ENCODE measurements around the gene USP2. TPM values are rescaled to one million over a fixed set of nuclear protein-coding genes. Genes with fewer than 3 reads are reported as not detected.

USP2 gene
- total and polyA plus RNA-seq, 2 of the 4 experiments (the other 2 are of a cell fraction) = 0.18 to 0.79 TPM

DNA sequence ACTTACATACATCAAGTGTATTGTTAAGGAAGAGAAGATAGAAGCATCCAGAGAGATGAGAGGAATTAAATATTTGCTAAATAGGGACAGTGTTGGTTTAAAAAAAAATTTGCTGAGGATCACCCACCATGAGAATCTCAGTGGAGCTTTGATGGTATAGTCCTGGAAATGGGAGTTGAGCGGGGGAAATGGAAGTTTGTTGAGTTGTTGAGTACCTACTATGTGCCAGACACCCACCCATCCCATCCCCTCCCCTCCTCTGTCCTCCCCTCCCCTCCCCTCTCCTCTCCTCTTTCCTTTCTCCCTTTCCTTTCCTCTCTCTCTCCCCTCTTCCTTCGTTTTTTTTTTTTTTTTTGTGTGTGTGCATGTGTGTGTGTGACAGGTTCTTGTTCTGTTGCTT, 30.3 kb downstream of the USP2 start:
- Histone ChIP-seq H3K27me3 (ENCODE audit: control insufficient read depth, insufficient read depth, low read length) (peaks cover 32% of the 10 kb centered on the region), H3K9ac (ENCODE audit: low read depth, low read length) (no peak overlapping the region), H3K23ac (ENCODE audit: low read depth, low read length) (no peak overlapping the region), H4K8ac (ENCODE audit: low read depth in 2 of 2, low read length in 2 of 2) (no peak overlapping the region), H3K18ac (ENCODE audit: low read depth, low read length) (no peak overlapping the region), H2BK15ac (ENCODE audit: low read depth, low read length) (no peak overlapping the region), H2BK5ac (ENCODE audit: low read depth, low read length, poor library complexity, severe bottlenecking) (no peak overlapping the region), H3K4me1 (ENCODE audit: control insufficient read depth, insufficient read depth, low read length) (no peaks in the 10 kb centered on the region), H3K4ac (ENCODE audit: low read depth, low read length) (no peak overlapping the region), H2BK120ac (ENCODE audit: low read depth, low read length) (no peak overlapping the region), H3K14ac (replicated peaks; ENCODE audit: low read depth, low read length) (no peak overlapping the region), H2BK20ac (ENCODE audit: low read depth, low read length) (no peak overlapping the region), H3K4me2 (ENCODE audit: low read depth, low read length) (no peak overlapping the region), H3K27ac (ENCODE audit: insufficient read depth, low read length) (no peak overlapping the region), H4K5ac (ENCODE audit: low read depth, low read length) (no peak overlapping the region), H2AK9ac (replicated peaks; ENCODE audit: low read depth, low read length, poor library complexity) (no peak overlapping the region), H4K20me1 (ENCODE audit: insufficient read depth, low read length) (no peaks in the 10 kb centered on the region), H4K91ac (ENCODE audit: insufficient read depth, low read depth, low read length) (no peak overlapping the region), H3K9me3 (ENCODE audit: control insufficient read depth, insufficient read depth, low read length) (no peaks in the 10 kb centered on the region), H3K9me1 (ENCODE audit: insufficient read depth, low read length) (no peaks in the 10 kb centered on the region), H3K79me1 (ENCODE audit: low read depth in 1 of 2, low read length in 2 of 2) (no peaks in the 10 kb centered on the region), H2AK5ac (ENCODE audit: low read depth, low read length) (no peak overlapping the region), H3K4me3 (ENCODE audit: insufficient read depth, low read depth, low read length) (no peak overlapping the region), H3K36me3 (ENCODE audit: control insufficient read depth, insufficient read depth, low read length) (no peaks in the 10 kb centered on the region), H3K56ac (ENCODE audit: extremely low read depth, insufficient read depth, low read length) (no peak overlapping the region), H2AFZ (replicated peaks; ENCODE audit: low read length, poor library complexity) (no peak overlapping the region)
- intact Hi-C loops (cut with micrococcal nuclease) = no loop called here
- WGBS, 2 experiments (ENCODE audit: extremely low coverage in 2 of 2, insufficient read length in 1 of 2) = no CpG with 5 or more reads among the region's 2 CpGs
- dilution Hi-C loops (cut with HindIII; ENCODE audit: low sequenced_read_pairs, unreplicated experiment) = no loop called here
- no peak for ATAC-seq (ENCODE audit: low read depth)
- POLR2A ChIA-PET (ENCODE audit: unreplicated experiment) = no interaction called here
- in situ Hi-C loops (cut with MboI; ENCODE audit: low sequenced_read_pairs) = loop anchor here (25.0 kb wide), 1 partner anchor 761 kb away; no protein-coding TSS in a partner anchor
- DNase-seq = no peak
- CTCF ChIA-PET = interaction anchor here (0.8 kb wide), 1 partner anchor 23 kb away, joined by 3 read pairs; no protein-coding TSS in a partner anchor
- no TSS peak for BruUV-seq (replicated peaks)
- TF ChIP-seq POLR2A (IDR thresholded peaks at IDR 0.05; ENCODE audit: low read depth, low read length) (no peak), CEBPB (IDR thresholded peaks at IDR 0.05; ENCODE audit: low read depth, low read length) (no peak), SMC3 (IDR thresholded peaks at IDR 0.05; ENCODE audit: low read depth, low read length) (no peak), MXI1 (IDR thresholded peaks at IDR 0.05; ENCODE audit: borderline replicate concordance, low read depth, low read length) (no peak), FOS (IDR thresholded peaks at IDR 0.05; ENCODE audit: low read depth, low read length) (no peak), RCOR1 (IDR thresholded peaks at IDR 0.05; ENCODE audit: insufficient replicate concordance, low read length) (no peak), RAD21 (IDR thresholded peaks at IDR 0.05; ENCODE audit: low read length) (no peak), MAZ (IDR thresholded peaks at IDR 0.05; ENCODE audit: borderline replicate concordance, low read depth, low read length) (no peak), NFE2L2 (IDR thresholded peaks at IDR 0.05; ENCODE audit: low read depth, low read length) (no peak), MAFK (IDR thresholded peaks at IDR 0.05; ENCODE audit: low read depth, low read length) (no peak)
- TF ChIP-seq, protein P1, sequence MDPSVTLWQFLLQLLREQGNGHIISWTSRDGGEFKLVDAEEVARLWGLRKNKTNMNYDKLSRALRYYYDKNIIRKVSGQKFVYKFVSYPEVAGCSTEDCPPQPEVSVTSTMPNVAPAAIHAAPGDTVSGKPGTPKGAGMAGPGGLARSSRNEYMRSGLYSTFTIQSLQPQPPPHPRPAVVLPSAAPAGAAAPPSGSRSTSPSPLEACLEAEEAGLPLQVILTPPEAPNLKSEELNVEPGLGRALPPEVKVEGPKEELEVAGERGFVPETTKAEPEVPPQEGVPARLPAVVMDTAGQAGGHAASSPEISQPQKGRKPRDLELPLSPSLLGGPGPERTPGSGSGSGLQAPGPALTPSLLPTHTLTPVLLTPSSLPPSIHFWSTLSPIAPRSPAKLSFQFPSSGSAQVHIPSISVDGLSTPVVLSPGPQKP (IDR thresholded peaks at IDR 0.05; ENCODE audit: borderline replicate concordance, low read depth, low read length) = no peak
- TF ChIP-seq, protein P2, sequence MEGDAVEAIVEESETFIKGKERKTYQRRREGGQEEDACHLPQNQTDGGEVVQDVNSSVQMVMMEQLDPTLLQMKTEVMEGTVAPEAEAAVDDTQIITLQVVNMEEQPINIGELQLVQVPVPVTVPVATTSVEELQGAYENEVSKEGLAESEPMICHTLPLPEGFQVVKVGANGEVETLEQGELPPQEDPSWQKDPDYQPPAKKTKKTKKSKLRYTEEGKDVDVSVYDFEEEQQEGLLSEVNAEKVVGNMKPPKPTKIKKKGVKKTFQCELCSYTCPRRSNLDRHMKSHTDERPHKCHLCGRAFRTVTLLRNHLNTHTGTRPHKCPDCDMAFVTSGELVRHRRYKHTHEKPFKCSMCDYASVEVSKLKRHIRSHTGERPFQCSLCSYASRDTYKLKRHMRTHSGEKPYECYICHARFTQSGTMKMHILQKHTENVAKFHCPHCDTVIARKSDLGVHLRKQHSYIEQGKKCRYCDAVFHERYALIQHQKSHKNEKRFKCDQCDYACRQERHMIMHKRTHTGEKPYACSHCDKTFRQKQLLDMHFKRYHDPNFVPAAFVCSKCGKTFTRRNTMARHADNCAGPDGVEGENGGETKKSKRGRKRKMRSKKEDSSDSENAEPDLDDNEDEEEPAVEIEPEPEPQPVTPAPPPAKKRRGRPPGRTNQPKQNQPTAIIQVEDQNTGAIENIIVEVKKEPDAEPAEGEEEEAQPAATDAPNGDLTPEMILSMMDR (conservative IDR thresholded peaks at IDR 0.05; ENCODE audit: low read depth, low read length) = no peak
- TF ChIP-seq, protein P3, sequence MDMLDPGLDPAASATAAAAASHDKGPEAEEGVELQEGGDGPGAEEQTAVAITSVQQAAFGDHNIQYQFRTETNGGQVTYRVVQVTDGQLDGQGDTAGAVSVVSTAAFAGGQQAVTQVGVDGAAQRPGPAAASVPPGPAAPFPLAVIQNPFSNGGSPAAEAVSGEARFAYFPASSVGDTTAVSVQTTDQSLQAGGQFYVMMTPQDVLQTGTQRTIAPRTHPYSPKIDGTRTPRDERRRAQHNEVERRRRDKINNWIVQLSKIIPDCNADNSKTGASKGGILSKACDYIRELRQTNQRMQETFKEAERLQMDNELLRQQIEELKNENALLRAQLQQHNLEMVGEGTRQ (IDR thresholded peaks at IDR 0.05; ENCODE audit: low read depth, low read length) = no peak

Measured in IMR-90 (cell line).